KOPT-K1 (cell line): ENCODE results near the gene KRT15.

Experiments used
- H3K27ac ChIP-seq: fragments of 200-600 bp; sonication (generic); 2 replicates; pipeline ENCODE4 v1.5.1; 2016; ENCODE audit warnings: antibody characterized with exemption, mild to moderate bottlenecking, low read depth, low read length; ENCODE audit not compliant: poor library complexity, severe bottlenecking
- H3K36me3 ChIP-seq: fragments of 200-600 bp; sonication (generic); 2 replicates; pipeline ENCODE4 v1.5.1; 2017; ENCODE audit warnings: antibody characterized with exemption, mild to moderate bottlenecking, low read length, moderate library complexity; ENCODE audit not compliant: insufficient read depth
- H3K9me3 ChIP-seq: fragments of 200-600 bp; sonication (generic); 2 replicates; pipeline ENCODE4 v1.5.1; 2017; ENCODE audit warnings: antibody characterized with exemption, low read length, mild to moderate bottlenecking; ENCODE audit not compliant: insufficient read depth, poor library complexity, severe bottlenecking

The KRT15 gene

DNA sequence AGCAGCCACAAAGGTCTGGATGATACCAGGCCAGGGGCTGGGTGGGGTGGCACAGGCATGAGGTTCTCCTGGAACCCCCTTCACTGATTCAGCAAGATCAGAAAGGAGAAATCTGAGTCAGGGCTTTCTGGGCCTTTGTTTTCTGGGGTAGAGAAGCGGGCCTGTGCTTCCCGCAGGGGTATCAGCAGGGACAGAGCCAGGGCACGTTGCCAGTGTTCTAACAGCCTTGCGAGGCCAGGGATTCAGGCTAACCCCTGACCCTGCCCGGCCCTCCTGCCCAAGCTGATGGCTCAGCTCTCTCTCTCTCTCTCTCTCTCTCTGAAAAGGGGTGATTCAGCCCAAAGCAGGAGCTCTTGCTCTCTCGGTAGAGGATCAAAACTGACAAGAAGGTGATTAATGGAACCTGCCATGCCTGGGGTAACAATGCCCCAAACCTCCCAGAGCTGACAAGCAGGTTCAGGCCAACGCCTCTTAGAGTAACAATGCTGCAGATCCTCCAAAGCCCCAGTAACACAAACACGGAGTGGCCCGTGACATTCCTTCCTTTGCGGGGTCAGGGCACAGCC, 11.3 kb downstream of the KRT15 start:
- Histone ChIP-seq H3K36me3 (no peaks in the 10 kb centered on the region), H3K9me3 (no peaks in the 10 kb centered on the region), H3K27ac (no peak overlapping the region)

- Histone ChIP-seq H3K36me3 (no peaks in the 10 kb centered on the region), H3K9me3 (no peaks in the 10 kb centered on the region), H3K27ac (no peak overlapping the region)
These were observed 12.6 kb downstream of the KRT15 start for GRCh38 chr17:41505809-41506767.

GRCh38 chr17:41505007-41505808, 13.5 kb downstream of the KRT15 start, which contains the start of gene KRT13:
Gene KRT13, minus strand, starts transcription at chr17:41505612. Its CDS starts 62 bp downstream, at chr17:41505550.
- Histone ChIP-seq H3K27ac (no peak within 1 kb of the TSS), H3K9me3 (no peaks in the 10 kb centered on the region), H3K36me3 (no peaks in the 10 kb centered on the region)

DNA sequence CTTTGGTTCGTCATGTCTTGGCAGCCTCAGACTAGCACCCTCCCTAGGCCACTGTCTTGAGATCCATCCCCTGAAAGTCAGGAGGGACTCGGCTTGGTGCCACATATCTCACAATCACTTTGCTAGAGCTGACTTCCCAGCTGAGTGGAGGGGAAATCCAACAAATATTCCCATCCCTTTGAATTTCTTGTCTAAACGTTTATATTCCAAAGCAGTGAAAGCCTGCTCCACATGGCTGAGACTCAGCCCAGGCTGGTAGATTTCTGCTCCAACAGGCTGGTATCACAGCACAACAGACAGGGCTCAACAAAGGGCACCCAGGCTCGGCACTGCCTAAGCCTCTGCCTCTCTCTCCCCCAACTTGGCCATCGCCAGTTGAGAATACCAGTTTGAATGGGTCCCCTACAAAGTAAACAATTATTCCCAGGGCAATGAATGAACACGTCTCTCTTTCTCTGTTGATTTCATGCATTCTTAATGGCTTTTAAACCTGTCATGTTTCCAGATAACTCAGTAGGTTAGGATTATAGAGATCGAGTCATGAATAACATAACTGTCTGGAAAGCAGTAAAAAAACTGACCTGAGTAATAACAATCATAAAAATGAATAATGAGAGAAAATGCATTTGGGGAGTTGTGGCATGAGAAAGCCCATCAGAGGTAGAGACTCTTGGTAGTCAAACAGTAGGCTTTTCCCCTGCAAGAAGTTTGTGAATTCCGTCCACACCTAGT, 14.3 kb downstream of the KRT15 start:
- H3K36me3 ChIP-seq, result no peaks in the 10 kb centered on the region
- no peak overlapping the region for H3K27ac ChIP-seq
- H3K9me3 ChIP-seq, result no peaks in the 10 kb centered on the region

DNA sequence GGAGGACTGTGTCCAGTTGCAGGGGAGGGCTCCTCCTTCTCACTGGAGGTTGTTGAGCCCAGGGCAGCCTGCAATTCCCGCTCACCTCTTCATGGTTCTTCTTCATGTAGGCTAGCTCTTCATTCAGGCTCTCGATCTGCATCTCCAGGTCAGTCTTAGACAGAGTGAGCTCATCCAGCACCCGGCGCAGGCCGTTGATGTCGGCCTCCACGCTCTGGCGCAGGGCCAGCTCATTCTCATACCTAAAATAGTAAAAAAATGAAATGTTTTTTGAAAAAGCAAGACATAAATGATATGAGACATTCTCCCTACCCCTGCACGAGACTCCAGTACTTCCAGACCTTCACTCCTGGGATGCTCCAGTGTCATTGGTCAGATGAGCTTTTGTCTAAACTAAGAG, 15.5 kb downstream of the KRT15 start:
- Histone ChIP-seq H3K9me3 (no peaks in the 10 kb centered on the region), H3K36me3 (no peaks in the 10 kb centered on the region), H3K27ac (no peak overlapping the region)

DNA sequence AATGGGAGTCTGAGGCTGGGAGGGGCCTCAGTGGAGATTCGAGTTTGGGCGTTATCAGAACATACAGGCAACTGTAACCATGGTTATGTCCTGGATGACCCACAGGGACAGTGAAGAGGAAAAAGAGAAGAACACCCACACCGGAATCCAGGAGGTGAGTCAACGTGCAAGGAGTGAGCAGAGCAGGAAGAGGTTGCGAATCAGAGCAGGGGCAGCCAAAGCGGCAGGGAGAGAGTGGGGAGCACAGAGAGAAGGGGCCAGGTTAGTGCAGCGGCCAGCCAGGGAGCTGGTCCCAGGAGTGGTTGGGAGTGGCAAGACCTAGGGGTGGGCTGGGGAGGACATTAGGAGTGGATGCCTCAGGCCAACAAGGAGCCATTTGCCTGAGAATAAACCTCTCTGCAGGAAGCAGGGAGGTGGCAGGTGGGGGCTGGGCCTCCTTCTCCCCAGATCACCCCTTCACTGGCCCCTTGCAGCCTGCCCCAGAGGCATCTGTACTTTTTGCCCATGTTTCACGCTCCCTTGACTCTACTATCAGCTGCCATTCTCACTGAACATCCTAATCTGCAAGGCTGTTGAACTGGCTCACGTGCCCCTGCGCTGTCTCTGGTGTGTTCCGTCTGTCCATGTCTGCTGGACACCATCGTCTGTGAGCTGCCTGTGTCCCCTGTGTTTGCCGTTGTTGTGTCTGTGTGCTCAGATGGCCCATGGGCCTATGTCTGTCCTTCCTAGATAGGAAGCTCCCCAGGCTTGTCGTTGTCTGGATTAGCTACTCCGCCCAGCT, 18.4 kb downstream of the KRT15 start:
- no peaks in the 10 kb centered on the region for H3K9me3 ChIP-seq
- H3K36me3 ChIP-seq, result no peaks in the 10 kb centered on the region
- no peak overlapping the region for H3K27ac ChIP-seq

DNA sequence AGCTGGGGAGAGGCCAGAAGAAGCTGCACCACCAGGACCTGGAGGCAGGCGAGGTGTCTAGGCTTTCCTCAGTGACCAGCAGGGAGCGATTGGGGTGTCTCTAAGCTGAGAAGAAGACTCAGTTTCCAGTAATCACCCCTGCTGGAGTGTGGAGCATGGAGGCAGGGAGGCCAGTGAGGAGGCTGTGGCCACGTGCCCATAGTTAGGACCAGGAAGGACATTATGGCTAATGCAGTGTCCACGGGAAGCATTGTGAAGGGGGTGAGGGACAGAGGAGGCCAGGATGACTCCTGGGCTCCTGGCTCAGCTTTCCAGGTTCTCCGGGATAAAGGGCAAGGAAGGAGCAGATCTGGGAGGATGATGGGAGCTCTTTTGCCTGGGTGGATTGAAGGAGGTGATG, 19.0 kb downstream of the KRT15 start:
- Histone ChIP-seq H3K9me3 (no peaks in the 10 kb centered on the region), H3K27ac (no peak overlapping the region), H3K36me3 (no peaks in the 10 kb centered on the region)

DNA sequence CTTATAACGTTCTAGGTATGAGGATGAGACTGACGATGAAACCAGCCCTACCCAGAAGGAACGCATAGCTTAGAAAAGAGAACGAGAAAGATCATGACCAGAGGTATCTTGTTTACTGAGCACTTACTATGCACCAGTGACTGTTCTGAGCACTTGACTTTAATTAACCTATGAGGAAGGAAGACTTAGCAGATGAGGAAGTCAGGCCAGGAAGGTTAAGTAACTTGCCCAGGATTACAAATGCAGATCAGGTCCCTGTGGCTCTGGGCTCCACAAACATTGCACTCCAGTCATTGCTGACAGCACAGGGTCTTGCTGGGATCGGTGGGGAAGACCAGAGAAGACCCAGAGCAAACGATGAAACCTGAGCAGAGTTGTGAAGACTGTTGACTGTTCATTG, 20.4 kb downstream of the KRT15 start:
- H3K9me3 ChIP-seq, result no peaks in the 10 kb centered on the region
- no peak overlapping the region for H3K27ac ChIP-seq

GRCh38 chr17:41496803-41497484, 21.7 kb downstream of the KRT15 start:
- no peaks in the 10 kb centered on the region for H3K9me3 ChIP-seq
- H3K27ac ChIP-seq, result no peak overlapping the region
- no peaks in the 10 kb centered on the region for H3K36me3 ChIP-seq

More for the DNA sequence above, 20.4 kb downstream of the KRT15 start:
- H3K36me3 ChIP-seq, result no peaks in the 10 kb centered on the region

- H3K27ac ChIP-seq, result no peak overlapping the region
- H3K9me3 ChIP-seq, result no peaks in the 10 kb centered on the region
- no peaks in the 10 kb centered on the region for H3K36me3 ChIP-seq
These were observed 24.2 kb downstream of the KRT15 start for GRCh38 chr17:41494524-41494923.

GRCh38 chr17:41492771-41493170, 25.9 kb downstream of the KRT15 start:
- no peaks in the 10 kb centered on the region for H3K36me3 ChIP-seq
- H3K27ac ChIP-seq, result no peak overlapping the region
- no peaks in the 10 kb centered on the region for H3K9me3 ChIP-seq

DNA sequence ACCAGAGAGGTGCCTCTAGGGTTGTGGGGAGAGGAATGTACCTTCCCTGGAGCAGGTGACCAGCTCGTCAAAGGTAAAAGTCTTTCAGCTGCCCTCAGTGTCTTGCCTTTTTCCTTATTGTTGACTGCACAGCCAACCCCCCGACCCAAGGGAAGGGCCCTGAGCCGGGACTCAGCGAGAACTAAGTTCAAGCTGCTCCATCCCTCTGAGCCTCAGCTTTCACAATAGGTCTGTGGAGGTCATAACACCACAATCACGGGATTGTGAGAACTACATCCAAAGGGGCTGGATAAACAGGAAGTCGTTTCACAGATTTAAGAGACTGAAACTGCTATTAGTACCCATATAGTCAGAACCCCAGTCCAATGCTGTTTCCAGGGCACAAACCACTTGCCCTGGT, 26.3 kb downstream of the KRT15 start:
- Histone ChIP-seq H3K36me3 (no peaks in the 10 kb centered on the region), H3K27ac (no peak overlapping the region), H3K9me3 (no peaks in the 10 kb centered on the region)

- Histone ChIP-seq H3K36me3 (no peaks in the 10 kb centered on the region), H3K27ac (no peak overlapping the region), H3K9me3 (no peaks in the 10 kb centered on the region)
These were observed 27.2 kb downstream of the KRT15 start for GRCh38 chr17:41491476-41491875.
